NT2/D1 (cell line): ENCODE results near the gene CPNE1.
A peak's percentile ranks its signal among the peaks of the same experiment; 100 is the strongest.

Experiments used
- DNase-seq: peaks from one replicate; pipeline ENCODE4 v3.0.0-alpha.2; 2011; ENCODE audit warnings: low read depth, low spot score
- H3K27me3 ChIP-seq: 2 replicates; pipeline ENCODE4 v1.6.0; 2011; ENCODE audit warnings: mild to moderate bottlenecking; ENCODE audit not compliant: insufficient read length, insufficient read depth
- H3K36me3 ChIP-seq: 2 replicates; pipeline ENCODE4 v1.6.1; 2011; ENCODE audit warnings: mild to moderate bottlenecking, low read length, mixed read lengths; ENCODE audit not compliant: insufficient read depth, insufficient read length
- H3K4me1 ChIP-seq: 2 replicates; pipeline ENCODE4 v1.5.1; 2011; ENCODE audit not compliant: insufficient read depth, insufficient read length
- H3K4me3 ChIP-seq: 2 replicates; pipeline ENCODE4 v1.5.1; 2011; ENCODE audit warnings: low read depth; ENCODE audit not compliant: insufficient read length
- H3K9ac ChIP-seq: 2 replicates; pipeline ENCODE4 v1.6.0; 2011; ENCODE audit warnings: low read depth; ENCODE audit not compliant: insufficient read length
- H3K9me3 ChIP-seq: 2 replicates; pipeline ENCODE4 v1.5.1; 2011; ENCODE audit warnings: mild to moderate bottlenecking, low read length; ENCODE audit not compliant: insufficient read depth
- SUZ12 ChIP-seq: IDR thresholded peaks from 2 replicates; pipeline ENCODE4 v1.6.1; 2011; ENCODE audit not compliant: insufficient read length, insufficient read depth; ENCODE audit errors: extremely low read depth
- YY1 ChIP-seq: IDR thresholded peaks from 2 replicates; pipeline ENCODE4 v1.6.1; 2011; ENCODE audit not compliant: insufficient read length, insufficient read depth
- ZNF274 ChIP-seq: IDR thresholded peaks from 2 replicates; pipeline ENCODE4 v1.6.1; 2011; ENCODE audit warnings: mild to moderate bottlenecking, low read depth, low read length

Gene CPNE1

DNA sequence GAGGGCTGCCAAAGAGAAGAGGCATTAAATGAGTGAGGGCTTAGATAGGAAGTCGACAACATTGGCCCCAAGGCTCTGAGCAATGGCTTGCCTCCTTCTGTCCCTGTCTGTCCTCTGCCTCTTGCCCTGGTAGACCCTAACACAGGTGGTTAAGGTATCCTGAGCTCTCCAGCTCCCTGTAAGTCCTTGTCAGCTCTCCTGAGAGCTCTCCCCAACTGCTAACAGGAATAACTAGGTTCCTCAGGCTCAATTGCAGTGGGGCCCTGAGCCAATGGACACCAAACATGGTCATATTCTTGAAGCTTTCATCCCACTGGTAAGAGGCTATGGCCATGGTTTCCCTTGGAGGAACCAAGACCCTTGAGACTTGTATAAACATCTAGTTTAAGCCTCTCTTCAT lies 5.0 kb upstream of the CPNE1 start:
- Histone ChIP-seq H3K9ac (no peak overlapping the region), H3K27me3 (no peaks in the 10 kb centered on the region), H3K4me3 (no peak overlapping the region), H3K9me3 (no peaks in the 10 kb centered on the region), H3K4me1 (no peaks in the 10 kb centered on the region), H3K36me3 (peaks cover 45% of the 10 kb centered on the region)
- no peak for TF ChIP-seq SUZ12
- DNase-seq = no peak

DNA sequence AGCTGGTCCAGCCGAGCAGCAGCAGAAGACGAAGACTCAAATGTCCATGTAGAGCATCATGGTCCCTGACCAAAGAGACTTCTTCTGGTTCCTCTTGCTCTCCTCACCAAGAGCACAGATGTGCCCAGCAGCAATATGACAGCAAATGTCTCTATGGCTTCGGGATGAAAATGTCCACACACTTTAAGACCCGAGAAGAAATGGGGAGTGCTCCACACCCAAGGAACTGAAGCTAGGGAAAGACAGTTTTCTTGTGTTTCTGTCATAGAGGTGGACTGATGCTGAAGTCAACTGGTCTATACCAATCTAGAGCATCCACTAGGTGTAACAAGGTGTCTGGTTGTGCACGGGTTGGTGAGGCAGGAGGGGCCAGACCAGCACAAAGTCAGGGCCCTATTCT lies 4.5 kb upstream of the CPNE1 start:
- H3K4me1 ChIP-seq = no peaks in the 10 kb centered on the region
- H3K27me3 ChIP-seq = no peaks in the 10 kb centered on the region
- peaks cover 44% of the 10 kb centered on the region for H3K36me3 ChIP-seq
- H3K4me3 ChIP-seq = no peak overlapping the region
- H3K9ac ChIP-seq = no peak overlapping the region
- TF ChIP-seq SUZ12 = no peak
- no peak for TF ChIP-seq YY1
- no peak for TF ChIP-seq ZNF274
- H3K9me3 ChIP-seq = no peaks in the 10 kb centered on the region
- DNase-seq = no peak

DNA sequence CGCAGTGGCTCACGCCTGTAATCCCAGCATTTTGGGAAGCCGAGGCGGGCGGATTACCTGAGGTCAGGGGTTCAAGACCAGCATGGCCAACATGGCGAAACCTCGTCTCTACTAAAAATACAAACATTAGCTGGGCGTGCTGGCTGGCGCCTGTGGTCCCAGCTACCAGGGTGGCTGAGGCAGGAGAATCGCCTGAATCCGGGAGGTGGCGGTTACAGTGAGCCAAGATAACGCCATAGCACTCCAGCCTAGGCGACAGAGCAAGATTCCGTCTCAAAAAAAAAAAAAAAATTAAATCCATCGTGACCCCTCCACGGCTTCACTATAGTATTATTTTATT lies 1.2 kb upstream of the CPNE1 start:
- Histone ChIP-seq H3K9ac (no peak overlapping the region), H3K27me3 (no peaks in the 10 kb centered on the region), H3K4me3 (no peak overlapping the region), H3K36me3 (peaks cover 21% of the 10 kb centered on the region), H3K4me1 (no peaks in the 10 kb centered on the region), H3K9me3 (no peaks in the 10 kb centered on the region)
- DNase-seq = no peak
- TF ChIP-seq YY1 (no peak), SUZ12 (no peak), ZNF274 (no peak)

DNA sequence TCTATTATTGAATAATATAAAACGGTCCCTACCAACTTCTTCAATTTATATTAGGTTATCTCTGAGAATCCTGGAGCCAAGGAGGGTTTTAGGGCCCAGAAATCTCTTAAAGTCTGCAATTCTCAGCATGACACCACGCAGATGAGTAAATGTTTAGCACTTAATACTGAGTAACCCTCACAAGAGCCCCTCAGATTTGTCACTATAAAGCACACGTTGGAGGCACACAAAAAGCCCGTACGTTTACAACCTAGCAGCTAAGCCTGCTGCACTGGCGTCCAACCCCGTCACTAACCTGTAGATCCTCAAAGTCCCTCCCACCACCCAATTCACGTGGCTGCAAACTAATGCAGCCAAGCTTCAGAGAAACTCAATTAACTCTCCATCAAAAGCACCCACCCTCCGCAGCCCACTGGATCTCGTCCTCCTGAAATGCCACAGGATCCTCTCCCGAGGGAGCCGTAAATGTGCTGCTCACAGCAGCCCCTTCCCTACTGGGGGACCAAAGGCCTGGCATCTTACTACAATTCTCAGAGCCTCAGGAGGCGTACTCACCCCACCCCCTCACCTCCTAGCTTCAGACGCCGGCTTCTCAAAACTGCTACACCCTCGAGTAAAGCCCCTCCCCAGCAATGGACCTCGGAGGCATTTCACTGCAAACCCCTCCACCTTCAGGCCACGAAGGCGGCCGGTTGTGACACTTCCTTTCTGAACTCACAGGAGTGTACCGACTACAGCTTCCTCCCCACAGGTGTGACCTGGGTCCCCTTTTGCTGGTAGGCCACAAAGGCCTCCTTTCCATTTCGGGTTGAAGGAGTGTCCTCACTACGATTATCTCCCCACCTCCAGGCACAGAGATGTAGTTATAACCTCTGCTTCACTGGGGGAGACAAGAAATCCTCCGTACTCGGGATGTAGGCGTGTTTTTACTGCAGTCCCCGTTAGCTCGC lies 909 bp downstream of the CPNE1 start:
- peak overlapping the region; percentile 93 for H3K4me3 ChIP-seq
- TF ChIP-seq ZNF274 (no peak), SUZ12 (no peak), YY1 (no peak)
- peaks cover 8% of the 10 kb centered on the region for H3K36me3 ChIP-seq
- H3K27me3 ChIP-seq = no peaks in the 10 kb centered on the region
- H3K9me3 ChIP-seq = no peaks in the 10 kb centered on the region
- peak; percentile 47 for DNase-seq
- H3K4me1 ChIP-seq = no peaks in the 10 kb centered on the region
- H3K9ac ChIP-seq = peak overlapping the region; percentile 100

DNA sequence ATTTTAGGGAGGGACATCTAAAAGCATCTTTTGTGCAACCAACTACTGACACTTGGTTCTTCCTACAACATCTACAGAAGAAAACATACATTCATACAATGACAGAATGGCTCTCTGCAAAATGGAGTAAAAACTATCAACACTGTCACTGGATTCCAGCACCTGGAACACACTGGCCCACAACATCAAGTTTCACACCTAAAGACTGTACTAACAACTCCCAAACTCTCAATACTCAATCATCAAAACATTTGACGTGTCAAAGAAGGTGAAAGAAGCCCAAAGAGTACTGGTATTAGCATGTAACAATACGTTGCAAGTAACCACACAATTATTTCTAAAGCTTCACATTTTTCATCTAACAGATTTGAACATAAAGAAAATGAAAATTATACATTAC lies 2.1 kb downstream of the CPNE1 start:
- no peak for TF ChIP-seq SUZ12
- TF ChIP-seq ZNF274 = no peak
- no peak for TF ChIP-seq YY1
- Histone ChIP-seq H3K4me1 (no peaks in the 10 kb centered on the region), H3K9ac (peak overlapping the region; percentile 100), H3K36me3 (peaks cover 6% of the 10 kb centered on the region), H3K4me3 (peak overlapping the region; percentile 93), H3K9me3 (no peaks in the 10 kb centered on the region), H3K27me3 (no peaks in the 10 kb centered on the region)
- DNase-seq = no peak

DNA sequence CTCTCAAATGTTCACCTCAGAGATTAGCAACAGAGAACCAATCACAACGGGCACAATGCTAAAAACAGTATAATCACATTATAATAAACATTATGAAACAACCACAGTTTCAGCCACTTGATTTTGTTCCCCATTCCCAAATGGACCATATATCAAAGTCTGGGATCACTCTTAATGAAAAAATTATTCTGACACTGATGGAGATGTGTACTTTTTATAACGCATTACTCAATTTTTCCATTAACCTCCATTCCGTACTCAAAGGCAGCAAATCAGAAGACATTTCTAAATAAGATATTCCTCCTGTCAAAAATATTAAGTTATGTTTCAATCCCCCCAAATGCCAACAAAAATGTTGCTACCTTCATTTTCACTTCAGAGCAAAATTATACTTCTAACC lies 2.8 kb downstream of the CPNE1 start:
- Histone ChIP-seq H3K9ac (no peak overlapping the region), H3K27me3 (no peaks in the 10 kb centered on the region), H3K9me3 (no peaks in the 10 kb centered on the region), H3K4me3 (peak overlapping the region; percentile 6), H3K4me1 (no peaks in the 10 kb centered on the region), H3K36me3 (peaks cover 13% of the 10 kb centered on the region)
- TF ChIP-seq SUZ12 (no peak), YY1 (no peak), ZNF274 (no peak)
- DNase-seq = no peak

DNA sequence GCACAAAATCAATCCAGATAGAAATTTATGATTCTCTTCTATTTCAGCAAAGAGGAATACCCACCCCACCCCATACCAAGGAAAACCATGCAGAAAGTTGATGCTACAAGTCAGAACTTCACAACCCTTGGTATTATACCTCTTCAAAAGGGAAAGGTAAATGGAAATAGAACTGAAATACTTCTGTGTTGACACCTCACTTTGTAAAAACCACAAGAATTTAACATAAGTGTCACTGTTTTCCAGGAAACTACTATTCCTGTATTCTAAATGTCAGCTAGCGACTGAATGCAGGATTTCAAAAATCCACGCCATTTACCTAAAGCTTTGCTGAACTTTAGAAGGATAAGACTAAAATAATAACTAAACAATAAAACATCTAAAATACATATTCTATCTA lies 3.6 kb downstream of the CPNE1 start:
- no peak overlapping the region for H3K4me3 ChIP-seq
- H3K9ac ChIP-seq = no peak overlapping the region
- H3K36me3 ChIP-seq = peaks cover 20% of the 10 kb centered on the region
- no peaks in the 10 kb centered on the region for H3K27me3 ChIP-seq
- no peaks in the 10 kb centered on the region for H3K4me1 ChIP-seq
- TF ChIP-seq YY1 = no peak
- TF ChIP-seq SUZ12 = no peak
- no peak for TF ChIP-seq ZNF274
- DNase-seq = no peak
- no peaks in the 10 kb centered on the region for H3K9me3 ChIP-seq
